Gastrocnemius medialis (tissue), 4 donors: ENCODE measurements around the gene TRAF1.

Experiments used
- POLR2A ChIP-seq, 2 donors: fragments of 450-650 bp; IDR thresholded peaks; one replicate each; pipeline ENCODE4 v1.6.1; 2017; ENCODE audit warnings: antibody characterized with exemption in 2 of 2, mild to moderate bottlenecking in 2 of 2, moderate library complexity in 2 of 2
- TF ChIP-seq, protein P1 (sequence below), 5 experiments: fragments of 450-650 bp in 3 of 5; fragments of 200-600 bp in 2 of 5; sonication (generic) in 2 of 5; IDR thresholded peaks in 4 of 5; conservative IDR thresholded peaks in 1 of 5; 1 replicate in 4 of 5; 2 replicates in 1 of 5; pipeline ENCODE4 v1.5.1; 2016 to 2019; ENCODE audit warnings: antibody characterized with exemption in 5 of 5, mild to moderate bottlenecking in 3 of 5, moderate library complexity in 3 of 5

DNA sequence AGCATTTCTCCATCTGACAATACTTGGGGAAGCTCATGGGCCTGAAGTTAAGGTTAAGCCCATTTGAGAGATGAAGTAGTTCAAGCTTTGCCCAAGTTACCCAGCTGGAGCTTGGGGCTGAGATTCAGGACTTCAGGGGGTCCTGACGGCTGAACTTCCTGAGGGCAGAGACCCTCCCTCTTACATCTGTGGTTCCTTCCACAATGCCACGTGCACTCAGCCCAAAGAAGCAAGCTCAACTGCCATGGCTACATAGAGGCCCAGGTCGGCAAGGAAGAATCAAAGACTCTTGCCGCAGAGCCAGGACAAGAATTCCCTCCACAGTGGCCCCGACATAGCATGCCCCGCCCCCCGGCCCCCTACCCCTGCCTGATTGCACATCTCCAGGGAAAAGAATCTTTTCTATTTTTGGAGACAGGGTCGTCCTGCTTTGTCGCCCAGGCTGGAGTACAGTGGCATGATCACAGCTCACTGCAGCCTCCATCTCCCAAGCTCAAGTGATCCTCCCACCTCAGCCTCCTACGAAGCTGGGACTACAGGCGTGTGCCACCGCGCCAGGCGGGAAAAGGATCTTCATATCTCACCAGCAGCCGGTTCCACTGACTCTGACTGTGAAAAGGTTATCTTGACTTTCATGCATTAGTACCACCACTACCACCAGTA is 58.8 kb downstream of the TRAF1 start:
- TF ChIP-seq, protein P1, sequence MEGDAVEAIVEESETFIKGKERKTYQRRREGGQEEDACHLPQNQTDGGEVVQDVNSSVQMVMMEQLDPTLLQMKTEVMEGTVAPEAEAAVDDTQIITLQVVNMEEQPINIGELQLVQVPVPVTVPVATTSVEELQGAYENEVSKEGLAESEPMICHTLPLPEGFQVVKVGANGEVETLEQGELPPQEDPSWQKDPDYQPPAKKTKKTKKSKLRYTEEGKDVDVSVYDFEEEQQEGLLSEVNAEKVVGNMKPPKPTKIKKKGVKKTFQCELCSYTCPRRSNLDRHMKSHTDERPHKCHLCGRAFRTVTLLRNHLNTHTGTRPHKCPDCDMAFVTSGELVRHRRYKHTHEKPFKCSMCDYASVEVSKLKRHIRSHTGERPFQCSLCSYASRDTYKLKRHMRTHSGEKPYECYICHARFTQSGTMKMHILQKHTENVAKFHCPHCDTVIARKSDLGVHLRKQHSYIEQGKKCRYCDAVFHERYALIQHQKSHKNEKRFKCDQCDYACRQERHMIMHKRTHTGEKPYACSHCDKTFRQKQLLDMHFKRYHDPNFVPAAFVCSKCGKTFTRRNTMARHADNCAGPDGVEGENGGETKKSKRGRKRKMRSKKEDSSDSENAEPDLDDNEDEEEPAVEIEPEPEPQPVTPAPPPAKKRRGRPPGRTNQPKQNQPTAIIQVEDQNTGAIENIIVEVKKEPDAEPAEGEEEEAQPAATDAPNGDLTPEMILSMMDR (IDR thresholded peaks at IDR 0.05 in 4 of 5, conservative IDR thresholded peaks at IDR 0.05 in 1 of 5) = no peak
- no peak for TF ChIP-seq POLR2A (IDR thresholded peaks at IDR 0.05)
